ENCODE measurements around the gene SCGB1A1.
A peak's percentile ranks its signal among the peaks of the same experiment; 100 is the strongest.

Gene SCGB1A1

GRCh38 chr11:62462508-62462892 is 43.7 kb downstream of the SCGB1A1 start:
- DNase-seq = no peak
- in situ Hi-C loops (cut with HindIII; ENCODE audit: low pct_ligation_motif_present, low pct_unique_long_range_greater_than_20kb, low sequenced_read_pairs) = no loop called here

DNA sequence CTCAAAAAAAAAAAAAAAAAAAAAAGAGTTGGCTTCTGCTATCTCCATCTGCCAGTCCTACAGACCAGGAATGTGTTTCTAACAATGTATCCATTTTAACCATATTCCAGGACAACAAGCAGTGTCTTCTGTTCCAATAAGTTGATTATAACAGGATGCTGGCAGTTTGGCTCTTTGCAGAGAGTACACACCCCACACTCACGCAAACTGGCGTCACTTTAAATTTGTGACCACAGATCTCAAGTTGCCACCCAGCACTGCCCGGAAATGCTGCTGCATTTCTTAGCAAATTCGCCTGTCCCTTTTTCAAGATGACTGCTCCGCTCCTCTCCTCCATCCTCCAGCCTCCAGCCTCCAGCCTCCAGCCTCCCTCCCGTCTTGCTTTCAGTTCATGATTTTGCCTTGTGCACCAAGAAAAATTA is 44.3 kb downstream of the SCGB1A1 start:
- in situ Hi-C loops (cut with HindIII; ENCODE audit: low pct_ligation_motif_present, low pct_unique_long_range_greater_than_20kb, low sequenced_read_pairs) = no loop called here
- DNase-seq = no peak

- DNase-seq = no peak
- in situ Hi-C loops (cut with HindIII; ENCODE audit: low pct_ligation_motif_present, low pct_unique_long_range_greater_than_20kb, low sequenced_read_pairs) = no loop called here
Measured at GRCh38 chr11:62464655-62465054, 45.8 kb downstream of the SCGB1A1 start.

- no peak for DNase-seq
- in situ Hi-C loops (cut with HindIII; ENCODE audit: low pct_ligation_motif_present, low pct_unique_long_range_greater_than_20kb, low sequenced_read_pairs) = no loop called here
Measured at GRCh38 chr11:62466444-62466843, 47.6 kb downstream of the SCGB1A1 start.

DNA sequence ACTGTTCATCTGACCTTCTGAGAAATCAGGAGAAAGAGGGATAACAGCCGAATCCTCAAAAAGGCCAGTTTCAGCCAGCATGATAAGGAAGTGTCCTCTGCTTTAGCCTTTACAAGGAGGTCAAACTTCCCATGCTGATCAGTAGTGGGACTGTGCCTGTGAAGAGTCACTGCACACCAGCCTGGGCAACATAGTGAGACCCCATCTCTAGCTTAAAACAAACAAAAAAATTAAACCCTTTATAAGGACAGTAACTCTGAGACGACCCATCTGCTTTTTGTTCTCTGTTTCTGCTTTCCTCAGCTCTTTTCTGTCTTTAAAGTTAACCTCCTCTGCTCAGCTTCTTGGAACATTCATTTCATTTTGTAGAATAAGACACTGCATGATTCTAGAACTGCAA is 49.7 kb downstream of the SCGB1A1 start:
- DNase-seq = no peak
- in situ Hi-C loops (cut with HindIII; ENCODE audit: low pct_ligation_motif_present, low pct_unique_long_range_greater_than_20kb, low sequenced_read_pairs) = no loop called here

DNA sequence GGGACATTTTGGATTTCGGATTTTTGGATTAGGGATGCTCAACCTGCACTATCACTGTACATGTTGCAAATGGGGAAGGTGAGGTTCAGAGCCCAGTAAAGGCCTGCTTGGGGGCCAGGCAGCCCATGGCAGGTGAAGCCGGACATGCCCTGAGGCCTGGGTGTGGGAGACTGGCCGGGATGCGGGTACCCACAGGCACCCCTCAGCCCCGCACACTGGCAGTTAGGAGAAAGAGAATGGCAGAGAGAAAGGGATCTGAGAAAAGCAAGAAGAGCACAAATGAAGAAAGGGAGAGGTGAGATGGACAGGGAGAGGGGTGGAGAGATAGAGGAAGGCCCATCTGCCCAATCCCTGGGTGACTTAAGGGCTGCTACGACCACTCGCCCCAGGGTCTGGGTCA is 52.8 kb downstream of the SCGB1A1 start:
- in situ Hi-C loops (cut with HindIII; ENCODE audit: low pct_ligation_motif_present, low pct_unique_long_range_greater_than_20kb, low sequenced_read_pairs) = no loop called here
- no peak for DNase-seq

DNA sequence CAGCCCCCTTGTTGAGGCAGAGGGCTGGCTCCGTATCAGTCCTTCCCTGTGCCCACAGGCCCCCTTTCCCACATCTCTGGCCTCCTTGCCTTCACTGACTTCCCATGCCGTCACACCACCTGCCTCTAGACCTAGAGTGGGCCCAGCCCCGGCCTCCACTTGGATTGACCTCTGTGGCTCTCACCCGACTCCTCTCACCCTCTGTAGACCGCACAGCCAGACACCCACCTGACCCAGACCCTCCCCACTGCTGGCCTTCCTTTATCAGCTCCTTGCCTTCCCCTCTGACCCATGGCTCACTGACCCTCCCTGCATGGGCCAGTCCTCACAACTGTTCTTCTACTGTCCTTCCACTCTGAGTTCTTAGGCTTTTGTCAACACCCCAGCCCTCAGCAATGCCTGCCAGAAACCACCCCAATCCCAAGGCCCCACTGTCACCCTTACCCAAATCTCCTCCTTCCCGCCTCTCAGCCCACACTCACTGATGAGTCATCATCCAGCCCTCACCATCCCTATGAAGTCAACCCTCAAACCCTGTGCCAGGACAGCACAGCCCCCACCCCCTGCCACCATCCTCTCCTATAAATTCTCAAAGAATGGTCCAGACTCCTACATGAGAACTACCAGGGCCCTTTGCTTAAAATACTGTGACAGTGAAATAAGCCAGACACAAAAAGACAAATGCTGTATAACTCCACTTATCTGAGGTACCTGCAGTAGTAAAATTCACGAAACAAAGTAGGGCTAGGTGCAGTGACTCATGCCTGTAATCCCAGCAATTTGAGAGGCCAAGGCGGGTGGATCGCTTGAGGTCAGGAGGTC is 53.4 kb downstream of the SCGB1A1 start:
- peak; percentile 56 for DNase-seq
- in situ Hi-C loops (cut with HindIII; ENCODE audit: low pct_ligation_motif_present, low pct_unique_long_range_greater_than_20kb, low sequenced_read_pairs) = no loop called here
